Islet of Langerhans (tissue), 1 donor: ENCODE results near the gene TUBB2B.
"Not testable (repeated sequence)": the region's sequence is repeated elsewhere in the genome, so short reads cannot be mapped to it uniquely, and the experiment has no call there.

ENCODE experiments used
- FAIRE-seq: peaks from one replicate; lab custom pipeline; 2011; peaks lifted over from hg19 to GRCh38; lab: Jason Lieb, UNC

TUBB2B gene

DNA sequence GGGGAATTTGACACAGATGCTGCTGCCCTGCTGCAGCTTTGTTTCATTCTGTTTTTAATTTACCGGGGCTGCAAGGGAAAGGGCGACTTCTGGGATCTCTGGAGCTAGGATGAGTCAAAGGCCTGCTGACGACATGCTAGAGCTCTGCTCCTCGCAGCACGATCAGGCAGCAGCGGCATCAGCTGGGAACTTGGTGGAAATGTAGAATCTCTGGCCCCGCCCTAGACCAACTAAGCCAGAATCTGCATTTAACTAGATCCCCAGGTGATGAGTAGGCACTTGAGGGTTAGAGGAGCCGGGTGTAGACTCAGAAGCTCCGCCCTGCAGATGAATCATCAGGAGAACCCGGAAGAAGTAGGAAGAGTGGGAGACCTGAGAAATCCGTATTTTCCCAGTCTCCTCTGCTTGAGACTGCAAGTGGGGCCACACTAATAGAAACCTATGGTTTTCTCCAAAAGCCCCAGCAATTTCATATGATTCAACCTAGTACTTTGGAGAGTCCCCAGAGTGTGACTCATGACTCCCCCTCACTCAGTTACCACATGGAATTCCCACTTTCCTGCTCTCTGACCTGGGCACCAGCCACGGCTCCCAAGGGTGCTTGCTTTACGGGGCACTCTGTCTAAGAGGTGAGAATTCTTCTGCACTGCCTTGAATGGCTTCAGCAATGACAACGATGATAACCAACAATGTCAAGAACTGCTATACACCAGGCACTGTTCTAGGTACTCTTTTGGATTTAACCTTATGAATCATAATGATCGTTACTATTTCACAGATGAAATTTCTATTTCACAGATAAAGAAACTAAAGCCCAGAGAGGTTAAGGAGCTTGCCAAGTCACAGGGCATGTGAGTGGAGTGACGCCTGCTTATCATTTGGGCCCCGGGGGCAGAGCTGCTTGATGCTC, 18.1 kb downstream of the TUBB2B start:
- no peak for FAIRE-seq

DNA sequence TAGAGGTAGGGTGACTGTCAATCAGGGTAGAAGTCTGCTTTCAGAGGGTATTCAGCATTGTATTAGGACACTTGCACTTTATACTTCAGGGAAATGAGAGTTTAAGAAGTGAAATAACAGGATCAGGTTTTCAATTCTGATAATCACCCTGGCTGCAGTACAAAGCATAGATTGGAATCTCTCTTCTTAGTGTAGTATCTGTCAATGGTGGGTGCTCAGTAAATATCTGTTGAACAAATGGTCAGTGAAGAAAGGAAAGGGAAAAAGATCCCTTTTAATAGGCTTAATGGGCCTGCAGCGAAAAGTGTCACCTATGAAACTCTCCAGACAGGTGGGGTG, 18.7 kb downstream of the TUBB2B start:
- FAIRE-seq = no peak

DNA sequence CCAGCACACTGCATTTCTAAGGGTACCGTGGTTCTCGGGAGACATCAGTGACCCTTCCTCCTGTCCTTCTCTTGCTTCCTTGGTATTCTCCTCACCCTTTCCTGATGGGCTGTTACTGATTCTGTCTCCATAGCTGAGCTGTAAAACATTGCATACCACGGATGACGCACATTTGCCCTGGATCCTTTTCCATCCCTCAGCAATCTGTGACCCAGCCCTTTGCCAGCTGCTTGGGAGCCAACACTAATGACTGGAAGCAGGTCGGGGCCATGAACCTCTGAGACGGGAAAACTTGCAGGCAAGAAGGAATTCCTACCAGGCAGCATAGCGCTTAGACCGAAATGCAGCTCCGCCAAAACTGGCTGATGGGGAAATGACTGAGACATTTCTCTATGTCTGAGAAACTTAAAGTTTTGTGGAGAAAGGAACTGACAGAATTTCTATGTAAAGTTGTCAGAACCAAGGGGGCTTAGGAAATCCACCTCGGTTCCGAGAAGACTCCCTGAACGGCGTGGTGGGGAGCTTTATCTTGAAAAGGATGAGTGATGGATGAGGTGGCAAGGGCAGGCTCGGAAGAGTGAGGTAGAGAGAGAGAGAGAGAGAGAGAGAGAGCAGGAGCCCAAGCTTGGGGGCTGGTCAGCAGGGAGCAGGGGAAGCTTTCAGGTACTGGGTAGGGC, 19.2 kb downstream of the TUBB2B start:
- no peak for FAIRE-seq

DNA sequence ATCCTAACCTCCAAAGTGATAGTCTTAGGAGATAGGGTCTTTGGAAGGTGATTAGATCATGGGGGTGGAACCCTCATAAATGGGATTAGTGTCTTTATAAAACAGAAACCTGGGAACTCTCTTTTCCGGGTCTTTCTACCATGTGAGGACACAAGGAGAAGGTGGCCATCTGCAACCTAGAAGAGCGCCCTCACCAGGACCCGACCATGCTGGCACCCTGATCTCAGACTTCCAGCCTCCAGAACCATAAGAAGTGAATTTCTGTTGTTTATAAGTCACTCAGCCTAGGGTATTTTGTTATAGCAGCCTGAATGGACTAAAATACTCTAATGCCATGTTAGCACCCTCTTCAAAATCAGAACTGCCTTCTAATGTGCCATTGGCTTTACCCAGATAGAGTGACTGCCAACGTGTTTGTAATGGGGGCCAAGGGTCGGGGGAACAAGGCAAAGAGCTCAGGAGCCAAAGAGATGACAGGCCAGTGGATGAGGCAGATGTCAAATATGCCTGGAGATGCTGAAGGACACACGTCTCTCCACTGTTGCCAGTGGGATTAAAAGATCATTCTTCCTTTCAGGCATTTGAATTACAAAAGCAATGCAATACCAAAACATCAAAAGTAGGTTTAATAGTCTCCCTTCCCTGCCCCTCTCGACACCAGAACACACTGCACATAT, 21.0 kb downstream of the TUBB2B start:
- no peak for FAIRE-seq

DNA sequence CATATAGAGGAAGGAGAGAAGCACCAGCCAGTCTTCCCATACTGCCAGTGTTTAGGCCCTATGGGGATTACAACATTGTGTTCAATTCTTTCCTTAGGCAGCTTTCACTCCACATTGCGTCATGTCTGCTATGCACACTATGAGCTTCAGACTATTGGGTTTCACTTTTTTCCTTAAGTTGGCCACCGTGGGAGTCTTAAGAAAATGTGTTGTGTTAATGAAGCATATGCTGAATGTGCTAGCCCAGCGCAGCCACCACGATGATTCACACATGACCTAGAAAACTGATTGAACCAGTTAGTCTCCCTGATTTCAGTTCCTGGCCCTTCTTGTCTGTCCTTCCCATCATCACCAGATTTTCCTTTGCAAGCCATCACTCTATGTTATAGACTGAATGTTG, 21.5 kb downstream of the TUBB2B start:
- FAIRE-seq = no peak

DNA sequence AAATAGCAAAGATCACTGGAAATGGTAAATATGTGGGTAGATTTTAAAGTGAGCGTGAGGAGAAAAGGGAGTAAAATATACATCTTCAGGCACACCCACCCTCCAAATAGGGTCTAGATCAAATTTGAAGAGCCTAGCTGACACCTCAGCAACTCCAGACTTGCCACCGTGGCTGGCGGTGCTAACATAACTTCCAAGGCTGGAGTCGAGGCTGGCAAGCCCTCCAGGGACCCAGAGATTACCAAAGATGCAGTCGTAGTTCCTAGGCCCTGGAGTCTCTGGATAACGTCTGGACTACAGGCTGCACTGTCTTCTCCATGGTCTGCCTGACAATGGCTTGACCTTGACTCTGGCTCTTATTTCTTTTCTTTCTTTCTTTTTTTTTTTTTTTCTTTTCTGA, 22.5 kb downstream of the TUBB2B start:
- no peak for FAIRE-seq

DNA sequence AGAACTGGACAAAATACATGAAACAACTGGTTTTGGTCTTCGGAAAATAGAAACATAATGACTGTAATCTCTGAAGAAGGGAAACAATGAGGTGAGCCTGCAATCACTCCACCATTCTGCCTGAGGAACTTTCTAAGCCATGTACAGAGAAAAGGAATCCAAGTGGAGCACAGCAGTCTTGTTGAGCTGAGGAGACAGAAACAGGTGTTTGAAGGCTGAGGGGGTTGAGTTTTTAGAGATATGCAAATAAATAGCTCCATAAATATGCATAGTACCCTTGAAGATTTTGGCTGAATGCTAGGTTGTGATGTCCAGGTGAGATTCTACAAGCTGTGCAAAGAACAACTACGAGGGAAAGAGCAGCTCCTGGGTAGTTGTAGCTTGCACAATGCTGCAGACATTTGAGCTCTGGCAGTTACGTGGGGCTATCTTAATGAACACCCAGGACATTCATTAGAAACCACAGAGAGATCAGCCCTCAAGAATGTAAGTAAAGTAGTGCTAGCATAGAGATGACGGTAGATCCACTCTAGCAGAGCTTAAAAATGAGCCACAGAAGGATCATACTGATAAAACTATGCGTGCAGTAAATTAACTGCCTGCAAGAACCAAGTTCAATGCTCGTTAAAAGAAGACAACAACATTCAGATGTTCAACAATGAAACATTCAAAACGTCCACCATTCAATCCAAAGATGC, 24.3 kb downstream of the TUBB2B start:
- FAIRE-seq = no peak

DNA sequence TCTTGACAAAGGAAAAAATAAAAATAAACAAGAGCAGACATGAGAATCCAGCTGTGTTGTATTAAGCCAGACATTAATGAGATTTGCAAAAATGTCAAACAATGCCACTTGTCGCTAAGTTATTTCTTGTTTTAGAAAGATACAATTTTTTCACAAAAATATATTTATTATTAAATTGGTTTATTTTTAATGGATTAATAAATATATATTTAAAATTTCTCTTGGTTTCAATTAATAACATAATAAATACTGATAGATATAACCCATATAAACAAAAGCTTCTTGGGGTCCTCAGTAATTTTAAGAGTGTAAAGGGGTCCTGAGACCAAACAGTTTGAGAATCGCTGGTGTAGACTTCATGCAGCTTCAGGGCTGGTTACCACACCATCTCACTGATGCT, 26.1 kb downstream of the TUBB2B start:
- FAIRE-seq = no peak

DNA sequence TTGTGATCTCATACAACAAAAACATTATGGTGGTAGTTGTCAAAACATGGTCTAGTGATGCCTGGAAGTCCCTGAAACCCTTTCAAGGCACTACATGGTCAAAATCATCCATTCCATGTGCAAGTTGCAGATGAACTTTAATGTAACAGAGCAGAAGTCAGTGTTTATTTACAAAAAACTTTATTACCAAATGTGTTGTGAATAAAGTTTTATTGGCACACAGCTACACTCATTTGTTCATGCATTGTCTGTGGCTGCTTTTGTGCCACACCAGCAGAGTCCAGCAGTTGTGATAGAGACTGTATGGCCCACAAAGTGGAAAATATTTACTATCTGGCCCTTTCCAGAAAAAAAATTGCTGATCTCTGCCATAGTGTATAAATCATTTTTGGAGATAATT, 26.8 kb downstream of the TUBB2B start:
- FAIRE-seq = no peak

DNA sequence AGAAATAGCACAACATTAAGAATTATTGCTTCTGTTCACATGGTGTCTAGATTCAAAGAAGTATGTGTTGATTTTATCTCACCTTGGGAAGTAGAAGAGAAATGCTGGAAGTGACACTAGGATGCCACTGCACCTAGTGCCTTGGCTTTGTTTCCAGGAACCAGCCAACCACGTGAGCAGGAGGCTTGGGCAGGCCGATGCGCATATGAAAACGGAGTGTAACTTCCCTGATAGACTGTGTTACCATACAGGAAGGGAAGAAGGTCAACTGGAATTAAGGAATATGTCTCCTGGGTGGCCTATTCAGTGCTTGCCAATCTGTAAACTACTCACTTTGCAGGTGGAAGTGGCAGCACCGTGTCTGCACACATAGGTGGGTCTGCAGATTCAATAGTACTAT, 28.1 kb downstream of the TUBB2B start:
- no peak for FAIRE-seq

DNA sequence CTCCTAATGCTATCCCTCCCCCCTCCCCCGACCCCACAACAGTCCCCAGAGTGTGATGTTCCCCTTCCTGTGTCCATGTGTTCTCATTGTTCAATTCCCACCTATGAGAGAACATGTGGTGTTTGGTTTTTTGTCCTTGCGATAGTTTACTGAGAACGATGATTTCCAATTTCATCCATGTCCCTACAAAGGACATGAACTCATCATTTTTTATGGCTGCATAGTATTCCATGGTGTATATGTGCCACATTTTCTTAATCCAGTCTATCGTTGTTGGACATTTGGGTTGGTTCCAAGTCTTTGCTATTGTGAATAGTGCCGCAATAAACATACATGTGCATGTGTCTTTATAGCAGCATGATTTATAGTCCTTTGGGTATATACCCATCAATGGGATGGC, 29.7 kb downstream of the TUBB2B start:
- FAIRE-seq = not testable (repeated sequence)

DNA sequence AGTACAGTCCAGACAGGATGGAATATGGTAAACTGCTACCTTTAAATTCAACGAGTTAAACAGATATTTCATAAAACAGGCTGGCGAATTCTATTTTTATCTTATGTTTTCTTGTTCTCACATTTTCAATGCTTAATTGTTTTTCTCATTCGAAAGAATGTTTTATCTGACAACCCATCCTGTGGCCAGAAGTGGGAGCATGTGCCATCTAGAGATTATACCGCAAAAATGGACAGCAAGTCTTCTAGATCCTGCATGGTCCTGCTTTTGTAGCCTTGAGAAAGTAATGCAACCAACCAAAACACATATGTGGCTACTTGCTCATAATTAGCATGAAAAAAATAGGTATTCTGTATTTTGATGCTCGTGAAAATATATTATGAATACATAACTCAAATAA, 30.7 kb downstream of the TUBB2B start:
- FAIRE-seq = no peak

DNA sequence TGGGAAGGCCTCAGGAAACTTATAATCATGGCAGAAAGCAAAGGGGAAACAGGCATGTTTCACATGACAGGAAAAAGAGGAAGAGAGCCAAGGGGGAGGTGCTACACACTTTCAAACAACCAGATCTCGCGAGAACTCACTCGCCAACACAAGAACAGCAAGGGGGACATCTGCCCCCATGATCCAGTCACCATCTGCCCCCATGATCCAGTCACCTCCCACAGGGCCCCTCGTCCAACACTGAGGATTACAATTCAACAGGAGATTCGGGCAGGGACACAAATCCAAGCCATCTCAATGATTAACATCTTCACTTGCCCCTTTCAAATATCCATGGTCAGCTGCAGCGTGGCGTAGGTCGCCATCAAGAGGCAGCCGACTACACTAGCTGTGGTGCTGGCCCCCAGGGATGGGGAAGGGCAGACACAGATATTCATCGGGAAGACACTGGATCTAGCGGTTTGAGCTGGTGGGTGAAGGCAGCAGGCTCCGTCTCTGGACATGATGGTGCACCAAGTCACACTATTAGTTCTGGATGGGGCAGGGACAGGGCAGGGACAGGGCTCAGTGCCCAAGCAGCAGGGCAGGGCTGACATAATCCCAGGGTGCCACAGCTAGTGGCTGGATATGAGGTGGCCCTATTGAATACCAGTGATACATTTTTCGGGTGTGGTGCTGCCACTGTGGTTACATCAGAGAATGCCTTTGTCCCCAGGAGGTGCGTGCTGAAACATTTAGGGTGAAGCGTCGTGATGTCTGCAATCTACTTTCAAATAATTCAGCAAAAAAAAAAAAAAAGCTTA, 31.6 kb downstream of the TUBB2B start:
- no peak for FAIRE-seq

DNA sequence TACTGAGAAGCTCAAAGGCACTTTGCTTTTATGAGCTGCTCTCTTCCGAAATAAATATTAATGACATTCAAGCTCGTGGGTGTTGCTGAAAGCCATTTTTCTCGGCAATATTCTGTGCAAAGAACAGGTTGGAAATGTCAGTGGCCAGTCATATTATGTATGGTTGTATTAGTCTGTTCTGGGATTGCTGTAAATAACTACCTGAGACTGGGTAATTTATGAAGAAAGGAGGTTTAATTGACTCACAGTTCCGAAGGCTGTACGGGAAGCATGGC, 32.1 kb downstream of the TUBB2B start:
- no peak for FAIRE-seq

DNA sequence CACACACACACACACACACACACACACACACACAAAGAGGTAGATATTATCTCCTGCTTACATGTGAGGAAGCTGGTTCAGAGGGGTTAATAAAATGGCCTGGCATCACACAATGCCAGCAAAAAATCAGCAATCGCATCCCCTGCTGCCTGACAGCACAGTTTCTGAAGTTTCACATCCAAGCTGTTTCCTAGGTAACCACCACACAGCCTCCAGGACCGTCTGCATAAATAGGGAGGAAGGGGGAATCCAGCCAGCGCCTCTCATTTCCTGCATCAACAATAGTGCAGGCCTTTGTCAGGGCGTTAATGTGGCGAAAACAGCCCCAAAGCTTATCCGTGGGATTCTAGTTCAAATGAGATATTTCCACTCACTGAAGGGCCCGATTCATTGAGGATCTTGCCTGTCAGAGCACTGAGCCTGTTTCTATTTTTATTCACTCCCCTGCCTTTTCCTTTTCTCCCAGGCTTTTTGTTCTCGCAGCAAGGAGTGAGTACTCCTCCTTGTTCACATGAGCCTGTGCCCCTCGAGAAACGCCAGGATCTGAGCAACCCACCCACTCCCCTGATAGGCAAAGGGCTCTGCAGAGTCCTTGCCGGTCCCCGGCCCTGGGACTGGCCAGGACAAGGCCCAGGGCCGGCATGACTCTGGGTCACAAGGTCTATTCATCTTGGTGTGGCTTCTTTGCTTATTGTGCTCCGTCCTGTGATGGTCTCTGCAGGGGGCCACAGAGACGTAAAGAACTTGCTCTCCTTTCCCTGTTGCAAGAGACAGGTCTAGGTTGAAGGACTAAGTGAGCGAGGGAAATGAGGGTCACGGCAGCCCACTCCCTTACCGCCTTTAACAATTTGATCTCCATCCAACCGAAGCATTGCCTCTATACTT, 32.7 kb downstream of the TUBB2B start:
- FAIRE-seq = no peak

DNA sequence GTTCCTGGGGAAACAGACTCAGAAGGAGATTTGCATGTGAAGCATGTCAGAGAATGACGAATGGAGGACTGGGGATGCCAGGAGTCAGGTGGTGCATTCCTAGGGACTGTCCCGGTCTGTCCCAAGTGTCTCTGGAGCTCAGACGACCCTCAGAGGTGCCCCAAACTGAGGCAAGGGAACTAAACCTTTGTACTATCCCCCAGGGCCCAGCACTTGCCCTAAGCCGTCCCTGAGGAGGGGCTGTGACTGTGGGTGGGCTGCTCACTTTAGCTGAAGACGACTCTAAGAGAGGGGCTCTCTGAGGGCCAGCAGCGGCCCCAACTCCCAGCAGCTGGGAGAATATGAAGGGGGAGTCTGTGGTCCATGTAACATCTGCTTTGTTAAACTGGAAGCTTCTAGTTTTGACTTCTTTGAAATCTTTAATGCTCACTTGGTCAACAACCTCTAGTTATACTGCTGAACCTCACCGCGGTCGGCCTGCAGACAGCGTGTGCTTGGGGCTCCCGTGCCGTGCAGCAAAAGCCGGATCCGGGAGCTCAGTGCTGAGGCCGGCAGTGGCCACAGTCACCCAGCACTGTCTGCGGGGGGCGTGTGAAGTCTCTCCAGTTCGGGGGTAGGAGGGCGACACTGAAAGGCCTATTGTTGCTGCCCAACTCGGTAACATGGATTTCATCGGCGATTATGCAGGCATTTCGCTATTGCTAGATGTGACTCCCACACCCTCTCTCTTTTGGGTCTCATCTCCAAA, 34.2 kb downstream of the TUBB2B start:
- no peak for FAIRE-seq

DNA sequence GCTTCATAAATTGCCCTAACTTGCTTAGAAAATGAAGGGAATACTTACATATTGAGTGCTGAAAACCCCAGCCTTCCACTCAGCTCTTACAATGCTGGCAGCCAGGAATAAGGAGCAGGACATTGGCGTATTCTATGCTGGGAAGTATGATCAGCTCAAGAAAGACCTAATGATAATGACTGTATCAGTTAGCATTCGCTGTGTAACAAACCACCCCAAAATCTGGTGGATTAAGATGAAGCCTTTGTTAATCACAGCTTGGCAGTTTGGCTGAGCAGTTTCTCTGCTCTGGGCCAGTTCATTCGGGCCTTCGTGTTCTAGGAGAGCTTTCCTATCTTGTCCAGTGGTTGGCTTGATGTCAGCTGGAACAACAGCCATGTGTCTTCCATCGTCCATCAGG, 36.7 kb downstream of the TUBB2B start:
- FAIRE-seq = no peak

DNA sequence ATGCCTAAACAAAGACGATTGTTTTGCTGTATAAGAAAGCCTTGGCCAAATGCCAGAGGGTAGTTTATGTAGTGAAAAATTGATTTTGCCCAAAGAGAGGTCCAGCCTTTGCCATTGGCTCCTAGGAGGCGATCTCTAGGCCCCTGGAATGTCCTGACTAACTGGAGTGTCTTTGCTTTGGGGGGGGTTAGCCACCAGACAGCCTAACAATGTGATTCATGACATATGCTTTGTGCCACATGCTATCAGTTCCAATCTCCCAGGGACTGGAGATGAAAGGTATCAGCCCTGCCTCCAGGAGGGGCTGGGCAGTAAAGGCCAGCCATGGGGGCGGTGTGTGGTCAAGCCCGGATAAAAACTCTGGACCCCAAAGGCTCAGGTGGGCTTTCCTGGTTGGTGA, 37.4 kb downstream of the TUBB2B start:
- FAIRE-seq = no peak

DNA sequence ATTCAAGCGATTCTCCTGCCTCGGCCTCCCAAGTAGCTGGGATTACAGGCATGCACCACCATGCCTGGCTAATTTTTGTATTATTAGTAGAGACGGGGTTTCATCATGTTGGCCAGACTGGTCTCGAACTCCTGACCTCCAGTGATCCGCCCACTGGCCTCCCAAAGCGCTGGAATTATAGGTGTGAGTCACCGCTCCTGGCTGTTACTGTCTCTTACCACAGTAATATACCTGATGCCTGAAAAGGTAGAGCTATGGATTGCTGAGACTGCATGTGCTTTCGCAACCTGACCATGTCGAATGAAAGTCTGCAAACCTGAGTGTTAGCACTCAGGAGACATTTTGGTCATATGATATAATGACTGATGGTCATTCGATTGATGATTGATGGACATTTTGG, 38.3 kb downstream of the TUBB2B start:
- not testable (repeated sequence) for FAIRE-seq

DNA sequence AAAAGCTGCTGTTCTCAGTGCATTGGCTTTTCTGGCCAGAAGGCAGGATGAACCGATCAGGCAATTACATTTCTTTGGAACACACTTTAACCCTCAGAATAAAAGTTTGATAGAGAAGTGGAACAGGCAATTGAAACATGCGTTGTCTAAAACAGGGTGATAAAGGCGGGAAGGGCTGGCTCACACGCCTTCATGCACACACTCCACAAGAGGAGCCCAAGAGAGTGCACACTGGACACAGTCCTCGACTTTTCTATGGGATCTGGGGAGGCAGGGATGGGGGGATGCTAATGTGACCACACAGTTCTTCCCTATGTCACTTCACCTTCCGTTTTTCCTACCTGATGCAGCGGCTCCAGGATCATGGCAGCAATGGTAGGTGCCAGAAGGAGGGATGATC, 39.2 kb downstream of the TUBB2B start:
- no peak for FAIRE-seq
